Measurements from ENCODE around the gene CKS1B. TPM values are rescaled to one million over a fixed set of nuclear protein-coding genes. Genes with fewer than 3 reads are reported as not detected.

CKS1B gene
- total and polyA plus RNA-seq, 9 of the 15 experiments (the other 6 are each of a cell fraction or from before 2014, with no cell fraction given) = 215 to 1,103 (median 460) TPM

GRCh38 chr1:154999571-155000410 lies 25.3 kb downstream of the CKS1B start (continued):
- TF ChIP-seq NFXL1 (CRISPR knock-in tag; IDR thresholded peaks at IDR 0.05) = no peak
- TF ChIP-seq XRCC4 (IDR thresholded peaks at IDR 0.05; ENCODE audit: extremely low read depth, insufficient read depth, insufficient read length) = no peak
- TF ChIP-seq ZNF507 (tag; conservative IDR thresholded peaks at IDR 0.05) = no peak
- TF ChIP-seq ZNF398 (CRISPR knock-in tag; IDR thresholded peaks at IDR 0.05) = no peak
- peak; percentile 38 for TF ChIP-seq HMGN3 (IDR thresholded peaks at IDR 0.05; ENCODE audit: borderline replicate concordance, extremely low read depth, insufficient read length, low read depth, low read length)
- TF ChIP-seq GABPB2 (CRISPR knock-in tag; conservative IDR thresholded peaks at IDR 0.05) = no peak
- peak; percentile 35; the same call in 1 of the 2 replicates for TF ChIP-seq FOXM1 (IDR thresholded peaks at IDR 0.05; ENCODE audit: low read depth)
- TF ChIP-seq FOXM1 (CRISPR knock-in tag; IDR thresholded peaks at IDR 0.05; ENCODE audit: low read depth) = no peak
- TF ChIP-seq THRB (CRISPR knock-in tag; conservative IDR thresholded peaks at IDR 0.05) = no peak
- TF ChIP-seq PRDM10 (IDR thresholded peaks at IDR 0.05; ENCODE audit: partially characterized antibody) = peak; percentile 76
- no peak for TF ChIP-seq SMARCC2 (IDR thresholded peaks at IDR 0.05; ENCODE audit: low read depth)
- no peak for TF ChIP-seq PURB (CRISPR knock-in tag; IDR thresholded peaks at IDR 0.05; ENCODE audit: low read depth)
- peak in 1 of 2 experiments; percentile 21; a peak in 1 of 4 replicates for TF ChIP-seq NRF1 (conservative IDR thresholded peaks at IDR 0.05 in 1 of 2, IDR thresholded peaks at IDR 0.05 in 1 of 2)
- TF ChIP-seq ZNF146 (CRISPR knock-in tag; IDR thresholded peaks at IDR 0.05; ENCODE audit: unreplicated experiment) = no peak
- no peak for TF ChIP-seq ZKSCAN8 (CRISPR knock-in tag; IDR thresholded peaks at IDR 0.05)
- peak; percentile 79 for TF ChIP-seq LEF1 (IDR thresholded peaks at IDR 0.05)
- no peak for TF ChIP-seq ARHGAP35 (IDR thresholded peaks at IDR 0.05; ENCODE audit: partially characterized antibody)
- no peak for TF ChIP-seq ZFP91 (CRISPR knock-in tag; IDR thresholded peaks at IDR 0.05)
- TF ChIP-seq RBBP5 (IDR thresholded peaks at IDR 0.05; ENCODE audit: borderline replicate concordance, insufficient read depth, low read length, poor library complexity, severe bottlenecking) = no peak
